Peyer's patch (tissue), 4 donors: Measurements from ENCODE around the gene TPPP3. TPM values are rescaled to one million over a fixed set of nuclear protein-coding genes. Genes with fewer than 3 reads are reported as not detected.

Source experiments
- DNase-seq, 3 donors: peaks; one replicate each; pipeline ENCODE4 v3.0.0-alpha.2; 2017 to 2019
- H3K27ac ChIP-seq, 4 donors: fragments of 200-600 bp; sonication (generic); one replicate each; pipeline ENCODE4 v1.5.1; 2016 to 2019
- H3K27me3 ChIP-seq, 2 donors: fragments of 200-600 bp; sonication (generic); one replicate each; pipeline ENCODE4 v1.5.1; 2019
- H3K36me3 ChIP-seq, 3 donors: fragments of 200-600 bp; sonication (generic); one replicate each; pipeline ENCODE4 v1.5.1; 2016 to 2019
- H3K4me1 ChIP-seq, 4 donors: fragments of 200-600 bp; sonication (generic); one replicate each; pipeline ENCODE4 v1.5.1; 2016 to 2019
- H3K4me3 ChIP-seq, 4 donors: fragments of 200-600 bp; sonication (generic); 1 replicate in 3 of 4; 2 replicates in 1 of 4; pipeline ENCODE4 v1.5.1; 2016 to 2019; ENCODE audit warnings: mild to moderate bottlenecking in 1 of 4
- H3K9me3 ChIP-seq, 4 donors: fragments of 200-600 bp; sonication (generic); one replicate each; pipeline ENCODE4 v1.5.1; 2016 to 2019; ENCODE audit warnings: mild to moderate bottlenecking in 1 of 4
- CTCF ChIP-seq, 6 experiments: fragments of 450-650 bp in 4 of 6; fragments of 200-600 bp in 2 of 6; sonication (generic) in 1 of 6; IDR thresholded peaks; one replicate each; pipeline ENCODE4 v1.5.1; 2017 to 2019; ENCODE audit warnings: antibody characterized with exemption in 6 of 6, mild to moderate bottlenecking in 3 of 6, moderate library complexity in 1 of 6
- POLR2A ChIP-seq, 2 donors: fragments of 450-650 bp; IDR thresholded peaks; one replicate each; pipeline ENCODE4 v1.5.1; 2017; ENCODE audit warnings: antibody characterized with exemption in 2 of 2, mild to moderate bottlenecking in 2 of 2, moderate library complexity in 2 of 2
- total RNA-seq, 4 donors: library from RNA; depleted of rRNA; stranded (reverse); fragments of >200 nt; gene quantifications; one replicate each; pipeline ENCODE4 v1.1.0, GENCODE V29; 2016

The TPPP3 gene
- total RNA-seq, 4 donors from 2014 or later: 6.6 to 33.3 (median 16.6) TPM

- no peak overlapping the region for H3K27ac ChIP-seq
- no peaks in the 10 kb centered on the region for H3K9me3 ChIP-seq
- no peaks in the 10 kb centered on the region for H3K36me3 ChIP-seq
- H3K4me1 ChIP-seq: peaks cover 6 to 25% (median 7%) of the 10 kb centered on the region in 4 donors
- TF ChIP-seq CTCF (IDR thresholded peaks at IDR 0.05): no peak
- no peak for TF ChIP-seq POLR2A (IDR thresholded peaks at IDR 0.05)
- no peak overlapping the region for H3K4me3 ChIP-seq
- H3K27me3 ChIP-seq: no peaks in the 10 kb centered on the region
- DNase-seq: no peak
Measured at GRCh38 chr16:67413978-67414911, 20.9 kb upstream of the TPPP3 start.

GRCh38 chr16:67412294-67412693 is 19.0 kb upstream of the TPPP3 start:
- TF ChIP-seq CTCF (IDR thresholded peaks at IDR 0.05) (no peak), POLR2A (IDR thresholded peaks at IDR 0.05) (no peak)

GRCh38 chr16:67411339-67411738 is 18.0 kb upstream of the TPPP3 start:
- DNase-seq: no peak
- H3K27ac ChIP-seq: no peak overlapping the region
- no peak overlapping the region for H3K4me3 ChIP-seq
- TF ChIP-seq CTCF (IDR thresholded peaks at IDR 0.05) (no peak), POLR2A (IDR thresholded peaks at IDR 0.05) (no peak)
- no peaks in the 10 kb centered on the region for H3K36me3 ChIP-seq
- peaks cover 3 to 17% (median 5%) of the 10 kb centered on the region in 4 donors for H3K4me1 ChIP-seq
- H3K27me3 ChIP-seq: no peaks in the 10 kb centered on the region
- no peaks in the 10 kb centered on the region for H3K9me3 ChIP-seq

More at GRCh38 chr16:67412294-67412693, 19.0 kb upstream of the TPPP3 start:
- Histone ChIP-seq H3K9me3 (no peaks in the 10 kb centered on the region), H3K4me1 (peaks cover 6 to 25% (median 7%) of the 10 kb centered on the region in 4 donors), H3K27ac (no peak overlapping the region), H3K4me3 (no peak overlapping the region), H3K27me3 (no peaks in the 10 kb centered on the region), H3K36me3 (no peaks in the 10 kb centered on the region)
- no peak for DNase-seq

GRCh38 chr16:67409631-67410030 is 16.3 kb upstream of the TPPP3 start:
- no peak for DNase-seq
- H3K4me1 ChIP-seq: peaks cover 0 to 8% (median 0%) of the 10 kb centered on the region in 4 donors
- TF ChIP-seq CTCF (IDR thresholded peaks at IDR 0.05) (no peak), POLR2A (IDR thresholded peaks at IDR 0.05) (no peak)
- H3K27me3 ChIP-seq: no peaks in the 10 kb centered on the region
- H3K9me3 ChIP-seq: no peaks in the 10 kb centered on the region
- no peak overlapping the region for H3K27ac ChIP-seq
- no peak overlapping the region for H3K4me3 ChIP-seq
- no peaks in the 10 kb centered on the region for H3K36me3 ChIP-seq

GRCh38 chr16:67407788-67408452 is 14.6 kb upstream of the TPPP3 start:
- no peak for TF ChIP-seq POLR2A (IDR thresholded peaks at IDR 0.05)
- no peak for TF ChIP-seq CTCF (IDR thresholded peaks at IDR 0.05)
- DNase-seq: no peak
- no peak overlapping the region for H3K4me3 ChIP-seq
- no peaks in the 10 kb centered on the region for H3K9me3 ChIP-seq
- H3K36me3 ChIP-seq: no peaks in the 10 kb centered on the region
- H3K27me3 ChIP-seq: no peaks in the 10 kb centered on the region
- no peak overlapping the region for H3K27ac ChIP-seq
- H3K4me1 ChIP-seq: peaks cover 0 to 7% (median 2%) of the 10 kb centered on the region in 4 donors
